ENCODE data around the gene TRAF2. TPM values are rescaled to one million over a fixed set of nuclear protein-coding genes. Genes with fewer than 3 reads are reported as not detected.

The TRAF2 gene
- total and polyA plus RNA-seq, 10 donors, result 13.6 to 49.7 (median 24.3) TPM

DNA sequence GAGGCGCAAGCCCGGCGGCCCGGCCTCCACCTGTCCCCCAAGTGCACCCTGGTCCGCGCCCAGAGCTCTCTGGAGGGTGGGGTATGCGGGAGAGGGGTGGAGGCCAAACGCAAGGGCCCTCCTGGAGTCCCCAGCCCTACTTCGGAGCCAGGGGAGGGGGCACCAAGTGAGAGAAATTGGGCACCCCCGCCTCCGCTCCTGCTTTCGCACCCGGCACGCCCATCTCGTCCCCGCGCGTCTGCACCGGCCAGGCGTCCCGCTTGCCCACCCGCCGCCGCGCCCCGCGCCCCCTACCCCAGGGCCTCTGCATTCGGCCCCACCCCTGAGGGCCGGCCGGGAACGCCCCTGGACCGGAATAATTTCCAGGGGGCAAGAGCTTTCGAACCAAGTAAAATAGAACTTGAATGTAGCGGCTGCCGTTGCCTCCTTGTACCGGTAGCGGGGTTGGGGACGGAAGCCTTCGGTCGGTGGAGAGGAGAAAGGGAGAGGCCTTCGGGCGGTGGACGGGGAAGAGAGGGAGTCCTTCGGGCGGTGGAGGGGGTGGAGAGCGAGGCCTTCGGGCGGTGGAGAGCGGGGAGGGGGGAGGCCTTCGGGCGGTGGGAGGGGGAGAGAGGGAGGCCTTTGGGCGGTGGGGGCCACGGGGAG, 37.8 kb upstream of the TRAF2 start:
- H3K4me3 ChIP-seq, result peak overlapping the region; percentile 57 to 90 (median 82)
- peaks cover 30 to 83% (median 61%) of the 10 kb centered on the region in 6 donors for H3K4me1 ChIP-seq
- H3K9me3 ChIP-seq, result no peaks in the 10 kb centered on the region
- TF ChIP-seq CTCF (IDR thresholded peaks at IDR 0.05 in 8 of 11, conservative IDR thresholded peaks at IDR 0.05 in 3 of 11) (no peak), POLR2A (IDR thresholded peaks at IDR 0.05) (no peak), POLR2AphosphoS5 (IDR thresholded peaks at IDR 0.05) (no peak)
- H3K27ac ChIP-seq, result peak overlapping the region; percentile 80 to 93 (median 88)
- H3K36me3 ChIP-seq, result peaks cover 0 to 38% (median 8%) of the 10 kb centered on the region in 6 donors
- 1 to 5% (median 2%) methylated on average over 13 to 49 of the region's 53 CpGs for WGBS, 5 donors
- H3K27me3 ChIP-seq (replicated peaks in 1 of 7), result peaks cover 0 to 50% (median 45%) of the 10 kb centered on the region in 7 donors
- no peak for DNase-seq
- intact Hi-C loops (cut with DNase I; ENCODE audit: low total_unique reads), result loop anchor here (10.0 kb wide), 1 partner anchor 96 kb away; the partner anchor contains the start of genes C8G and FBXW5

GRCh38 chr9:136849038-136849959, 37.0 kb upstream of the TRAF2 start, which contains the start of gene PHPT1:
Gene PHPT1 (plus strand): TSS chr9:136849409. CDS start chr9:136849431, 22 bp downstream.
- H3K27ac ChIP-seq, result peak within 1 kb of the TSS; percentile 80 to 93 (median 88)
- DNase-seq, result peak; percentile 99
- peaks cover 0 to 42% (median 37%) of the 10 kb centered on the region in 7 donors for H3K27me3 ChIP-seq (replicated peaks in 1 of 7)
- TF ChIP-seq POLR2AphosphoS5 (IDR thresholded peaks at IDR 0.05), result peak; percentile 97 to 98 (median 97)
- TF ChIP-seq POLR2A (IDR thresholded peaks at IDR 0.05), result peak in 1 of 3 donors; percentile 72
- peak in 2 of 11 experiments; percentile 18 to 20 for TF ChIP-seq CTCF (IDR thresholded peaks at IDR 0.05 in 8 of 11, conservative IDR thresholded peaks at IDR 0.05 in 3 of 11)
- intact Hi-C loops (cut with DNase I; ENCODE audit: low total_unique reads), result loop anchor here (10.0 kb wide), 1 partner anchor 96 kb away; the partner anchor contains the start of genes C8G and FBXW5
- 0 to 2% (median 0%) methylated on average over 29 to 77 of the region's 77 CpGs for WGBS, 5 donors
- peaks cover 23 to 83% (median 59%) of the 10 kb centered on the region in 6 donors for H3K4me1 ChIP-seq
- H3K4me3 ChIP-seq, result peak within 1 kb of the TSS; percentile 57 to 90 (median 82)
- H3K9me3 ChIP-seq, result no peaks in the 10 kb centered on the region
- peaks cover 0 to 38% (median 8%) of the 10 kb centered on the region in 6 donors for H3K36me3 ChIP-seq

DNA sequence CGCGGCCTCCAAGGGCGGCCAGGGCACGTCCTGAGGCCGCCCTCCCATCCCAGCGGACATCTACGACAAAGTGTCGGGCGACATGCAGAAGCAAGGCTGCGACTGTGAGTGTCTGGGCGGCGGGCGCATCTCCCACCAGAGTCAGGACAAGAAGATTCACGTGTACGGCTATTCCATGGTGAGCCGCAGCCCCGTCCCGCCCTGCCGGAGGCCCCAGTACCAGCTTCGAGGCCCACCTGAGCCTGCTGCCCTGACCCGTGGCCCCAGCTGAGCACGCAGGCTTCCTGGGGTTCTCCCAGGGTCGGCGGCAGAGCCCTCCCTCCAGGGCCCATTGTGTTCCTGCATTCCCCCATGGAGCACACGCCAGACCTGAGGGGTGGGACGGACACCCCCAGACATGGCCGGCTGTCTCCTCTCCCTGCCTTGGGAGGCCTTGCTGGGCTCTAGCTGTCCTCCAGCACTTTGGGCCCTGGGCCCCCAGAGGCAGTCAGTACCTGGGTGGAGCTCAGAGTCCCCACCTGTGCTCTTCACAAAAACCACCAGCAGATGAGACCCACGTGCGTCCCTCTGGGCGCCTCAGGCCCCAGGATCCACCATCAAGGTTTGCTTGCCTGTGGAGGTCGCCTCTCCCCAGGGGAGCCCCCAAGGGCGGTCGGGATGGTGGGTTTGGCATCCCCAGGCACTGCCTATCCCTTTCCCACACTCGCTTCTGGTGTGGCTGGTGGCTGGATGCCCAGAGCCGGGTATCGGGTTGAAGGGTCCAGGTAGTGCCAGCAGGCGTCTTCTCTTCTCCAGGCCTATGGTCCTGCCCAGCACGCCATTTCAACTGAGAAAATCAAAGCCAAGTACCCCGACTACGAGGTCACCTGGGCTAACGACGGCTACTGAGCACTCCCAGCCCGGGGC, 36.1 kb upstream of the TRAF2 start:
- Histone ChIP-seq H3K4me3 (peak overlapping the region; percentile 57 to 90 (median 82)), H3K27ac (peak overlapping the region in 7 of 8 donors; percentile 83 to 93 (median 88)), H3K36me3 (peaks cover 0 to 34% (median 8%) of the 10 kb centered on the region in 6 donors), H3K9me3 (no peaks in the 10 kb centered on the region), H3K27me3 (replicated peaks in 1 of 7) (peaks cover 0 to 34% (median 31%) of the 10 kb centered on the region in 7 donors), H3K4me1 (peaks cover 22 to 85% (median 63%) of the 10 kb centered on the region in 6 donors)
- intact Hi-C loops (cut with DNase I; ENCODE audit: low total_unique reads), result loop anchor here (10.0 kb wide), 1 partner anchor 95 kb away; the partner anchor contains the start of genes C8G and FBXW5
- TF ChIP-seq POLR2A (IDR thresholded peaks at IDR 0.05) (no peak), POLR2AphosphoS5 (IDR thresholded peaks at IDR 0.05) (peak in 2 of 3 donors; percentile 20 to 66)
- no peak for DNase-seq
- 63 to 71% (median 69%) methylated on average over 24 to 43 of the region's 43 CpGs for WGBS, 5 donors

Data from spleen (tissue), 11 donors.